Heart left ventricle (tissue), 16 donors: ENCODE results near the gene NCOA1. TPM values are rescaled to one million over a fixed set of nuclear protein-coding genes. Genes with fewer than 3 reads are reported as not detected.

Experiments
- ATAC-seq, 4 donors: fragments of 200-7000 bp; cut with Tn5 transposase; one replicate each; pipeline ENCODE4 v1.9.1; 2020 to 2022; ENCODE audit warnings: moderate library complexity in 4 of 4, mild to moderate bottlenecking in 3 of 4, moderate number of reproducible peaks in 1 of 4
- DNase-seq, 5 donors: peaks; one replicate each; pipeline ENCODE4 v3.0.0-alpha.2; 2020
- H3K27ac ChIP-seq, 12 donors: fragments of 200-600 bp; sonication (generic) in 4 of 12; one replicate each; pipeline versions ENCODE4 v1.5.0 to v1.8.0; 2016 to 2022; ENCODE audit warnings: mild to moderate bottlenecking in 2 of 12
- H3K27me3 ChIP-seq, 9 donors: fragments of 200-600 bp; sonication (generic) in 2 of 9; one replicate each; pipeline versions ENCODE4 v1.5.1 to v1.8.0; 2016 to 2022; ENCODE audit warnings: mild to moderate bottlenecking in 3 of 9
- H3K36me3 ChIP-seq, 9 donors: fragments of 200-600 bp; sonication (generic) in 2 of 9; one replicate each; pipeline versions ENCODE4 v1.5.0 to v1.8.0; 2018 to 2022; ENCODE audit warnings: mild to moderate bottlenecking in 2 of 9
- H3K4me1 ChIP-seq, 12 donors: fragments of 200-600 bp; sonication (generic) in 4 of 12; one replicate each; pipeline versions ENCODE4 v1.5.0 to v1.8.0; 2016 to 2022; ENCODE audit warnings: mild to moderate bottlenecking in 3 of 12
- H3K4me3 ChIP-seq, 12 donors: fragments of 200-600 bp; sonication (generic) in 4 of 12; one replicate each; pipeline versions ENCODE4 v1.5.0 to v1.8.0; 2017 to 2022; ENCODE audit warnings: mild to moderate bottlenecking in 9 of 12, moderate library complexity in 4 of 12
- H3K9me3 ChIP-seq, 12 donors: fragments of 200-600 bp; sonication (generic) in 4 of 12; one replicate each; pipeline versions ENCODE4 v1.5.0 to v1.8.0; 2016 to 2022; ENCODE audit warnings: mild to moderate bottlenecking in 1 of 12
- POLR2A ChIP-seq, 2 donors: fragments of 450-650 bp; IDR thresholded peaks; one replicate each; pipeline ENCODE4 v1.6.1; 2017; ENCODE audit warnings: antibody characterized with exemption in 2 of 2, mild to moderate bottlenecking in 2 of 2, moderate library complexity in 2 of 2
- WGBS, 4 donors: extraction: QIAGEN DNeasy Blood & Tissue Kit in 2 of 4; methylation state at CpG; one replicate each; pipeline versions ENCODE4 v1.1.5 to v1.1.7; 2013 to 2018; 5-methylcytosine and 5-hydroxymethylcytosine counted together
- intact Hi-C, 10 donors: fragments of 100-400 bp; cut with DNase I; formaldehyde crosslinking; loops; one replicate each; pipeline versions ENCODE4 v1.11.1 to v1.14.2; 2022
- polyA plus RNA-seq, 2 donors: library from polyadenylated mRNA; stranded (reverse); fragments of 200-250 nt; gene quantifications; one replicate each; pipeline ENCODE4 v1.2.3, GENCODE V29; 2013
- total RNA-seq, 9 donors: library from RNA; depleted of rRNA in 2 of 9; stranded (reverse); fragments of >200 nt in 2 of 9; fragmentation: NEBNext Ultra II Directional in 3 of 9; extraction: Animal tissue kit (Norgen Biotek cat#: 25700) in 3 of 9; gene quantifications; one replicate each; pipeline versions ENCODE4 v1.1.0 to v1.2.4, GENCODE V29; 2016 to 2023
- TF ChIP-seq, protein P1 (sequence below), 12 donors: fragments of 200-600 bp; sonication (generic) in 4 of 12; IDR thresholded peaks; one replicate each; pipeline versions ENCODE4 v1.5.0 to v1.8.0; 2018 to 2022; ENCODE audit warnings: antibody characterized with exemption in 12 of 12, mild to moderate bottlenecking in 5 of 12
- donor health status: ischemic (EF 13 %, LVEDD 7.1; RV severe dilation, severe dysfunction).
- donor health status: healthy with polysubstance abuse.
- donor health status: DM: no; HTN: yes; CAD: no.
- donor health status: DM: no; HTN: no; CAD: no.
- donor health status: ischemic (EF 25% LVEDD 6.9; RV normal size, moderate dysfunction).
- donor health status: ischemic (EF 25% LVEDD 5.7; RV mildly dilated, moderate dysfunction).
- donor health status: healthy.
- donor health status: DM: yes; HTN: yes; CAD: no.
- donor health status: ischemic (EF 35%, LVEDD 5.7; RV mildly dilated, moderate dysfunction).
- donor health status: nonischemic (EF 11% LVEDD 7.7; RV severe dilation, severe dysfunction).
- donor health status: DM: yes; HTN: yes; CAD: no.
- donor health status: PGD.
- donor health status: ischemic (EF 29% LVEDD 5.4; RV normal size, mild dysfunction).
- donor health status: nonischemic (EF 23%, LVEDD 6.1; RV moderate dilation, normal function).

Gene NCOA1
- total and polyA plus RNA-seq, 11 donors = 8.5 to 42.3 (median 32.4) TPM

DNA sequence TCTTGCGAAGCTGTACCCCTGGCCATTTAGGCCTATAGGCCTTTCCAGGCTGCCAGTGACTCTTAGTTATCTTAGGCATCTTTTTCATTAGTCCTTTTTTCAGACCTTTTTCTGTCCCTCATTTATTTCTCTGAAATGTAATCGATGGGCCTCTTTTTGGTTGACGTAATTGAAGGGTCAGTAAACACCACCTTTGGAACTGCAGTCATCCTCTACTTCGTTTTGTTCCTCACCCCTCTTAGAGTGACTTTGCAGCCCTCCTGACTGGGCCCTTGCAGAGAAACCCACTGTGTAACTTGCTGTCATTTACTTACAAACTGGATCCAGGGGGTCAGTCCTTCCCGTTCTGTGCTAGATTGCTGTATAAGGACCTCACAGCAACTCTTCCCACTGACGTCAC lies 325.4 kb downstream of the NCOA1 start:
- Histone ChIP-seq H3K27ac (no peak overlapping the region), H3K4me3 (no peak overlapping the region), H3K27me3 (no peaks in the 10 kb centered on the region), H3K4me1 (peaks cover 0 to 8% (median 0%) of the 10 kb centered on the region in 12 donors), H3K36me3 (peaks cover 0 to 65% (median 22%) of the 10 kb centered on the region in 9 donors), H3K9me3 (no peaks in the 10 kb centered on the region)
- TF ChIP-seq, protein P1, sequence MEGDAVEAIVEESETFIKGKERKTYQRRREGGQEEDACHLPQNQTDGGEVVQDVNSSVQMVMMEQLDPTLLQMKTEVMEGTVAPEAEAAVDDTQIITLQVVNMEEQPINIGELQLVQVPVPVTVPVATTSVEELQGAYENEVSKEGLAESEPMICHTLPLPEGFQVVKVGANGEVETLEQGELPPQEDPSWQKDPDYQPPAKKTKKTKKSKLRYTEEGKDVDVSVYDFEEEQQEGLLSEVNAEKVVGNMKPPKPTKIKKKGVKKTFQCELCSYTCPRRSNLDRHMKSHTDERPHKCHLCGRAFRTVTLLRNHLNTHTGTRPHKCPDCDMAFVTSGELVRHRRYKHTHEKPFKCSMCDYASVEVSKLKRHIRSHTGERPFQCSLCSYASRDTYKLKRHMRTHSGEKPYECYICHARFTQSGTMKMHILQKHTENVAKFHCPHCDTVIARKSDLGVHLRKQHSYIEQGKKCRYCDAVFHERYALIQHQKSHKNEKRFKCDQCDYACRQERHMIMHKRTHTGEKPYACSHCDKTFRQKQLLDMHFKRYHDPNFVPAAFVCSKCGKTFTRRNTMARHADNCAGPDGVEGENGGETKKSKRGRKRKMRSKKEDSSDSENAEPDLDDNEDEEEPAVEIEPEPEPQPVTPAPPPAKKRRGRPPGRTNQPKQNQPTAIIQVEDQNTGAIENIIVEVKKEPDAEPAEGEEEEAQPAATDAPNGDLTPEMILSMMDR (IDR thresholded peaks at IDR 0.05) = no peak
- no peak for TF ChIP-seq POLR2A (IDR thresholded peaks at IDR 0.05)
- intact Hi-C loops = no loop called here
- 95 to 96% (median 95%) methylated on average over 6 of the region's 6 CpGs for WGBS, 4 donors
- DNase-seq (no peak), ATAC-seq (no peak)

DNA sequence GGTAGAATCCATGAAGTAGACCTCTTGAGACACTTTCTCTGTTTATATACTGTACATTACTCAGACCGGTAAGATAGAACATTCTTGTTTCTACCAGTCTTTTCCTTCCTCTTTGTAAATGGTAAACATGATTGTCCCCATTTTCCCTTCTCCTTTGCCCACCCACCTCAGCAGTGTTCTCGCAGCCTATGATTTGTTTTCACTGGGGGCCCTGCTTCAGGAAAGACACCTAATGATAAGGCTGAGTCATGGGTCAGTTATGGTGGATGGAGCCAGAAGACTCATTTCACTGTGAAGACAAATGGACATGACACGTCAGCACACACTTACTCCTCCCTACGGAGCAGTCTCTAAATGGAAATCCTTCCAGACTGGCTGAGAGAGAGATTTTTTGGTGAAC lies 325.8 kb downstream of the NCOA1 start:
- TF ChIP-seq POLR2A (IDR thresholded peaks at IDR 0.05) = no peak
- TF ChIP-seq, protein P1 (IDR thresholded peaks at IDR 0.05) = no peak
- Histone ChIP-seq H3K27ac (no peak overlapping the region), H3K27me3 (no peaks in the 10 kb centered on the region), H3K4me3 (no peak overlapping the region), H3K4me1 (peaks cover 0 to 8% (median 0%) of the 10 kb centered on the region in 12 donors), H3K9me3 (no peaks in the 10 kb centered on the region), H3K36me3 (peaks cover 0 to 69% (median 25%) of the 10 kb centered on the region in 9 donors)
- ATAC-seq (peak in 1 of 4 donors; percentile 62), DNase-seq (no peak)
- 72 to 83% (median 79%) methylated on average over 4 of the region's 4 CpGs for WGBS, 4 donors
- intact Hi-C loops = no loop called here

DNA sequence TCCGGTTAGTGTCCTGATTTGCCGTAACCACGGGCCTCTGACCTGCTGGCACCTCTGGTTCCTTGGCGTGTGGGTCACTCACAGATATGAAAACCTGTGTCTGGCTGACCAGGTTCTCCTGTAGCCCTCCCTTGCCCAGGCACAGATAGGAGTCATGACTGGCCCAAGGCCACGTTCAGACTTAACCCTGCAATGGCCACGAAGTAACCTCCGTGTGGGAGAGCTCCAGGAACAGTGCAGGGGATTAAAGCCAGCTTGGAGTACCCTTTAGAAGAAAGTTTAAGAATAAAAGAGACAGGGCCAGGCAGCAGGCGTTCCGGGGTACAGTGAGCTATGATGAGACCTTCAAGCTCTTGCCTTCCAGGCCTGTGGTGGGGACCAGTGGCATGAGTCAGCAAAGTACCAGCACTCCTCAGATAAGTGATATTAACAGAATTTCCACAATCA lies 327.7 kb downstream of the NCOA1 start:
- Histone ChIP-seq H3K4me3 (no peak overlapping the region), H3K36me3 (peaks cover 0 to 84% (median 32%) of the 10 kb centered on the region in 9 donors), H3K9me3 (no peaks in the 10 kb centered on the region), H3K27ac (peak overlapping the region in 1 of 12 donors; percentile 37), H3K4me1 (peaks cover 0 to 8% (median 0%) of the 10 kb centered on the region in 12 donors), H3K27me3 (no peaks in the 10 kb centered on the region)
- no peak for TF ChIP-seq POLR2A (IDR thresholded peaks at IDR 0.05)
- TF ChIP-seq, protein P1 (IDR thresholded peaks at IDR 0.05) = no peak
- intact Hi-C loops = no loop called here
- 53 to 65% (median 58%) methylated on average over 9 of the region's 9 CpGs for WGBS, 4 donors
- DNase-seq (no peak), ATAC-seq (peak; percentile 14 to 60 (median 34))

DNA sequence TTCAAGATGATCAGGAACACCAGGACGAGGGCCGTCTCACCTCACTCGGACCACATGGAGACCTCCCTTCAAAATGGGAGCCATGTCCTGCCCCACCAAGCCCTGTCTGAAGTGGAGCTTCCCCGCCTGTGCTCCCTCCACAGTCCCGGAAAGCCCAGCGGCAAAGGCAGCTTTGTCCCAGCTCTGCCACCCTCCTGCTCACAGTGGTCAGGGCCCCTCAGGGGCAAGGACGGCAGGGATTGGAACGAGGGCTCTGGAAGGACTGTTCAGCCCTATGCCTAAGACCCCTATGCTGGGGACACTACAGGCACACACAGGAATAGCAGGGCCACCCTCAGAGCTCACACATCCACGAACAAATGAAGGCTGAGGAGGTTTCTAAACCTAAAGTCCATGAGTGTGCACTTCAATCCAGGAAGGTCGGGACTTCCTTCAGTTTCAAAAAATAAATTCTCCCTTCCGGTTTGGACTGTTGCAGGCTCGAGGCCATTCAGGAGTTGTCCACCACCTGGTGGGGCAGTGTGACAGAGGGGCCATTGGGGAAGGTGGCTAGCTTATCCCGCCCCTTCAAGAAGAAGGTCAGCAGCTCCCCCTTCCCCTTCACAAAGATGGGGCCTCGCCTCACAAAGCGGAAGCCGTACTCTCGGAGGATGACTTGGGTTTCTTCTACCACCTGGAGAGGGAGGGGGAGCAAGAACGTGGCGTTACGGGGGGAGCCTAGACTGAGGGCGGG lies 328.6 kb downstream of the NCOA1 start:
- Histone ChIP-seq H3K4me3 (no peak overlapping the region), H3K36me3 (peaks cover 0 to 88% (median 34%) of the 10 kb centered on the region in 9 donors), H3K27me3 (no peaks in the 10 kb centered on the region), H3K27ac (no peak overlapping the region), H3K9me3 (no peaks in the 10 kb centered on the region), H3K4me1 (peaks cover 0 to 8% (median 0%) of the 10 kb centered on the region in 12 donors)
- no peak for ATAC-seq
- WGBS, 4 donors = 81 to 88% (median 87%) methylated on average over 18 to 21 of the region's 21 CpGs
- intact Hi-C loops = loop anchor here in 2 of 10 donors (10.0 kb wide), 2 partner anchors 375 to 595 kb away; no protein-coding TSS in a partner anchor
- TF ChIP-seq, protein P1 (IDR thresholded peaks at IDR 0.05) = no peak
- no peak for TF ChIP-seq POLR2A (IDR thresholded peaks at IDR 0.05)
- DNase-seq = no peak
